HCT116 (cell line): Measurements from ENCODE around the gene SORL1. TPM values are rescaled to one million over a fixed set of nuclear protein-coding genes. Genes with fewer than 3 reads are reported as not detected.

Experiments used
- ATAC-seq: fragments of 200-7000 bp; cut with Tn5 transposase; 2 replicates; pipeline ENCODE4 v1.9.1; 2020; ENCODE audit warnings: mild to moderate bottlenecking, moderate library complexity
- BruUV-seq: library from RNA; stranded (reverse); fragments of 400-500 nt; replicated peaks from 2 replicates; lab custom pipeline; 2021; lab: Mats Ljungman, UMichigan
- CTCF ChIA-PET: fragments of 300-600 bp; sonication (Branson Sonifier 250); formaldehyde crosslinking; loops from one replicate; lab custom pipeline; 2021; ENCODE audit warnings: antibody characterized with exemption; lab: Charles Lee
- POLR2A ChIA-PET: fragments of 300-600, 350-600 bp; sonication (Branson Sonifier 250); formaldehyde crosslinking; loops from one replicate; lab custom pipeline; 2021; ENCODE audit warnings: antibody characterized with exemption; lab: Charles Lee
- RAD21 ChIA-PET, 2 experiments: fragments of 300-600 bp; sonication (Branson Sonifier 250); formaldehyde crosslinking; loops; one replicate each; lab custom pipeline; 2023; ENCODE audit warnings: low total read pairs in 2 of 2; ENCODE audit not compliant: uncharacterized antibody in 2 of 2, unreplicated experiment in 2 of 2, low non-redundant PET in 1 of 2; lab: Charles Lee
- DNase-seq: peaks from one replicate; pipeline ENCODE4 v3.0.0-alpha.2; 2010; ENCODE audit warnings: low read depth, low spot score
- H2AFZ ChIP-seq: fragments of 200-600 bp; shearing (Covaris generic), sonication (generic); 2 replicates; pipeline ENCODE4 v1.6.1; 2017; ENCODE audit warnings: low read depth, mixed run types, mixed read lengths, antibody characterized with exemption, low read length; ENCODE audit not compliant: poor library complexity, severe bottlenecking
- H3K27ac ChIP-seq: 2 replicates; pipeline ENCODE4 v1.5.1; 2012; ENCODE audit warnings: low read depth, low read length
- H3K27me3 ChIP-seq: fragments of 200-600 bp; sonication (generic); 2 replicates; pipeline ENCODE4 v1.6.1; 2016; ENCODE audit warnings: mixed run types, low read length, mixed read lengths; ENCODE audit not compliant: insufficient read depth
- H3K36me3 ChIP-seq, 2 experiments: fragments of 200-500 bp in 1 of 2; fragments of 200-600 bp in 1 of 2; sonication (Bioruptor generic) in 1 of 2; sonication (generic) in 1 of 2; 2 replicates each; pipeline versions ENCODE4 v1.5.1 to v1.6.1; 2014 to 2016; ENCODE audit warnings: low read length in 2 of 2, inconsistent platforms in 1 of 2, mixed read lengths in 1 of 2, mixed run types in 1 of 2; ENCODE audit not compliant: insufficient read depth in 2 of 2, control insufficient read depth in 1 of 2
- H3K4me1 ChIP-seq, 2 experiments: fragments of 200-600 bp in 1 of 2; sonication (generic) in 1 of 2; 2 replicates each; pipeline versions ENCODE4 v1.5.1 to v1.6.1; 2012 to 2017; ENCODE audit warnings: low read length in 2 of 2, inconsistent platforms in 1 of 2, mild to moderate bottlenecking in 1 of 2, mixed read lengths in 1 of 2, mixed run types in 1 of 2, moderate library complexity in 1 of 2; ENCODE audit not compliant: insufficient read depth in 2 of 2, control insufficient read depth in 1 of 2
- H3K4me2 ChIP-seq: fragments of 200-600 bp; sonication (generic); 2 replicates; pipeline ENCODE4 v1.6.1; 2017; ENCODE audit warnings: mixed run types, low read length, mixed read lengths
- H3K4me3 ChIP-seq, 2 experiments: fragments of 200-600 bp in 1 of 2; sonication (generic) in 1 of 2; replicated peaks in 1 of 2; 2 replicates each; pipeline ENCODE4 v1.5.1; 2011 to 2016; ENCODE audit warnings: low read length in 2 of 2, control low read depth in 1 of 2, low read depth in 1 of 2, mild to moderate bottlenecking in 1 of 2, mixed read lengths in 1 of 2, mixed run types in 1 of 2
- H3K79me2 ChIP-seq: fragments of 200-600 bp; sonication (generic); 2 replicates; pipeline ENCODE4 v1.6.1; 2017; ENCODE audit warnings: mild to moderate bottlenecking, mixed run types, low read length, moderate library complexity, mixed read lengths; ENCODE audit not compliant: insufficient read depth
- H3K9ac ChIP-seq: fragments of 200-600 bp; sonication (generic); 2 replicates; pipeline ENCODE4 v1.6.1; 2016; ENCODE audit warnings: low read length, mixed read lengths
- H3K9me2 ChIP-seq: fragments of 200-600 bp; sonication (generic), shearing (Covaris generic); 2 replicates; pipeline ENCODE4 v1.6.1; 2017; ENCODE audit warnings: mixed run types, mild to moderate bottlenecking, moderate library complexity; ENCODE audit not compliant: insufficient read depth
- H3K9me3 ChIP-seq, 2 experiments: fragments of 200-500 bp in 1 of 2; fragments of 200-600 bp in 1 of 2; sonication (Bioruptor generic) in 1 of 2; sonication (generic) in 1 of 2; 2 replicates each; pipeline ENCODE4 v1.6.1; 2014 to 2017; ENCODE audit warnings: low read length in 2 of 2, mixed read lengths in 2 of 2, inconsistent platforms in 1 of 2, low read depth in 1 of 2, mild to moderate bottlenecking in 1 of 2, mixed run types in 1 of 2, moderate library complexity in 1 of 2; ENCODE audit not compliant: control insufficient read depth in 1 of 2, insufficient read depth in 1 of 2
- H4K20me1 ChIP-seq: fragments of 200-600 bp; sonication (generic), shearing (Covaris generic); 2 replicates; pipeline ENCODE4 v1.6.1; 2017; ENCODE audit warnings: mixed run types, mild to moderate bottlenecking, moderate library complexity; ENCODE audit not compliant: insufficient read depth
- CBX3 ChIP-seq: IDR thresholded peaks from 2 replicates; pipeline ENCODE4 v1.6.1; 2012; ENCODE audit warnings: low read depth
- EGR1 ChIP-seq: IDR thresholded peaks from 2 replicates; pipeline ENCODE4 v1.6.1; 2012; ENCODE audit warnings: low read depth
- EZH2 ChIP-seq: fragments of 200-600 bp; sonication (generic); IDR thresholded peaks from 2 replicates; pipeline ENCODE4 v1.6.1; 2017; ENCODE audit warnings: antibody characterized with exemption, mixed run types
- JUND ChIP-seq: IDR thresholded peaks from 2 replicates; pipeline ENCODE4 v1.6.1; 2012
- POLR2AphosphoS5 ChIP-seq: IDR thresholded peaks from 2 replicates; pipeline ENCODE4 v1.6.1; 2011; ENCODE audit warnings: mild to moderate bottlenecking, low read depth, low read length, moderate library complexity
- SIN3A ChIP-seq: IDR thresholded peaks from 2 replicates; pipeline ENCODE4 v1.6.1; 2012; ENCODE audit warnings: low read depth
- SP1 ChIP-seq: IDR thresholded peaks from 2 replicates; pipeline ENCODE4 v1.6.1; 2012; ENCODE audit warnings: low read depth
- SRF ChIP-seq: IDR thresholded peaks from 2 replicates; pipeline ENCODE4 v1.6.1; 2012; ENCODE audit warnings: low read depth
- TCF7L2 ChIP-seq: IDR thresholded peaks from 2 replicates; pipeline ENCODE4 v1.7.0; 2011; ENCODE audit warnings: borderline replicate concordance, inconsistent platforms; ENCODE audit not compliant: insufficient read depth, insufficient read length; ENCODE audit errors: extremely low read depth
- YY1 ChIP-seq: IDR thresholded peaks from 2 replicates; pipeline ENCODE4 v1.6.1; 2011; ENCODE audit warnings: low read length, low read depth, moderate library complexity, mild to moderate bottlenecking; ENCODE audit not compliant: insufficient replicate concordance; ENCODE audit errors: extremely low read depth
- ZFX ChIP-seq: fragments of 450-650 bp; IDR thresholded peaks from 2 replicates; pipeline ENCODE4 v1.6.1; 2017
- intact Hi-C: fragments of 100-400 bp; cut with micrococcal nuclease; formaldehyde crosslinking; loops from 2 replicates; pipeline ENCODE4 v1.10.0; 2022
- total RNA-seq: library from RNA; stranded (reverse); gene quantifications from one replicate; pipeline ENCODE4 v1.2.1, GENCODE V29; 2021; ENCODE audit not compliant: unreplicated experiment
- TF ChIP-seq, protein P1 (sequence below), 3 experiments: fragments of 200-600 bp in 1 of 3; sonication (generic) in 1 of 3; IDR thresholded peaks in 2 of 3; conservative IDR thresholded peaks in 1 of 3; 2 replicates each; pipeline ENCODE4 v1.5.1; 2012 to 2017; ENCODE audit warnings: low read depth in 2 of 3, low read length in 2 of 3, antibody characterized with exemption in 1 of 3, borderline replicate concordance in 1 of 3, control low read depth in 1 of 3, mild to moderate bottlenecking in 1 of 3, mixed read lengths in 1 of 3, mixed run types in 1 of 3, moderate library complexity in 1 of 3; ENCODE audit not compliant: insufficient read depth in 1 of 3
- TF ChIP-seq, protein P2 (sequence below): IDR thresholded peaks from 2 replicates; pipeline ENCODE4 v1.6.1; 2012

The SORL1 gene
- total RNA-seq, 1 experiment from 2014 or later: 17.4 TPM

DNA sequence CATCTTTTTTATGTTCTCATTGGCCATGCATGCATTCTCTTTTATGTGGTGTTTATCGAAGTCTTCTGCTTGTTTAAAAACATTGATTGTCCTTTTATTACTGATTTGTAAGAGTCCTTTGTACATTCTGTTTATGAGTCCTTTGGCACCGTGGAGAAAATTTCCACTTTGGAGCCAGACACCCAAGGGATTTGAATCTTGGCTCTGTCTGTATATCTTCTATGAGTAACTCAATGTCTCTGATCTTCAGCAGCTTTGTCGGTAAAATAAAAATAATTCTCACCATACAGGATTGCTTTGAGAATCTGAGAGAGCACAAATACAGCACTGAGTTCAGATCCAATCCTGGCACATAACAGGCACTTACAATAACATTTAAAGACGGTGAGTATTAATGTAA is 12.8 kb upstream of the SORL1 start:
- Histone ChIP-seq H3K9me2 (no peaks in the 10 kb centered on the region), H3K27ac (no peak overlapping the region), H3K4me2 (no peak overlapping the region), H3K79me2 (no peaks in the 10 kb centered on the region), H3K27me3 (peaks cover 22% of the 10 kb centered on the region; the same call in 1 of the 2 replicates), H3K9ac (no peak overlapping the region), H3K4me3 (no peak overlapping the region), H2AFZ (no peak overlapping the region), H4K20me1 (no peaks in the 10 kb centered on the region), H3K36me3 (no peaks in the 10 kb centered on the region), H3K9me3 (no peaks in the 10 kb centered on the region), H3K4me1 (no peaks in the 10 kb centered on the region)
- TF ChIP-seq CBX3 (no peak), JUND (no peak), ZFX (no peak), YY1 (no peak), POLR2AphosphoS5 (no peak), EGR1 (no peak), TCF7L2 (no peak)
- TF ChIP-seq, protein P1, sequence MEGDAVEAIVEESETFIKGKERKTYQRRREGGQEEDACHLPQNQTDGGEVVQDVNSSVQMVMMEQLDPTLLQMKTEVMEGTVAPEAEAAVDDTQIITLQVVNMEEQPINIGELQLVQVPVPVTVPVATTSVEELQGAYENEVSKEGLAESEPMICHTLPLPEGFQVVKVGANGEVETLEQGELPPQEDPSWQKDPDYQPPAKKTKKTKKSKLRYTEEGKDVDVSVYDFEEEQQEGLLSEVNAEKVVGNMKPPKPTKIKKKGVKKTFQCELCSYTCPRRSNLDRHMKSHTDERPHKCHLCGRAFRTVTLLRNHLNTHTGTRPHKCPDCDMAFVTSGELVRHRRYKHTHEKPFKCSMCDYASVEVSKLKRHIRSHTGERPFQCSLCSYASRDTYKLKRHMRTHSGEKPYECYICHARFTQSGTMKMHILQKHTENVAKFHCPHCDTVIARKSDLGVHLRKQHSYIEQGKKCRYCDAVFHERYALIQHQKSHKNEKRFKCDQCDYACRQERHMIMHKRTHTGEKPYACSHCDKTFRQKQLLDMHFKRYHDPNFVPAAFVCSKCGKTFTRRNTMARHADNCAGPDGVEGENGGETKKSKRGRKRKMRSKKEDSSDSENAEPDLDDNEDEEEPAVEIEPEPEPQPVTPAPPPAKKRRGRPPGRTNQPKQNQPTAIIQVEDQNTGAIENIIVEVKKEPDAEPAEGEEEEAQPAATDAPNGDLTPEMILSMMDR (IDR thresholded peaks at IDR 0.05 in 2 of 3, conservative IDR thresholded peaks at IDR 0.05 in 1 of 3; ENCODE audit: borderline replicate concordance in 1 of 3, insufficient read depth in 1 of 3, low read depth in 2 of 3, low read length in 2 of 3): no peak
- intact Hi-C loops: no loop called here
- CTCF ChIA-PET: no interaction called here
- DNase-seq (no peak), ATAC-seq (no peak)
- RAD21 ChIA-PET: no interaction called here
- BruUV-seq: no TSS peak
- POLR2A ChIA-PET: no interaction called here

DNA sequence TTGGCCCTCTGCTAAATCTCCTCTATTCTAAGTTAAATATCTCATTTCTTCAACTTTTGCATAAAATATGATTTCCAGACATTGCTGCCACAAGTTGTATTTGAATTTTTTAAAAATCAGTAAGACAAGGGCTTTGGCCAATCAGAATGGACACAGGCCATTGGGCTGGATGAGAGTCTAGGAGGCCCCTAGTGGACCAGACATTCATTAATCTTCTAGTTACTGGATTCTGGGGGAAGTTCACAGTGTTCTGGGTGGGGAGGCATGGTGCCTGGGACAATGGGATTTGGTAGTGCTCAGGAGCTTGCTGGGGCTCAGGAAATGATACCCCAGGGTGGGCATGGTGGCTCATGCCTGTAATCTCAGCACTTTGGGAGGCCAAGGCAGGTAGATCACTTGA is 12.4 kb upstream of the SORL1 start:
- CTCF ChIA-PET: no interaction called here
- no TSS peak for BruUV-seq
- no peak overlapping the region for H3K27ac ChIP-seq
- no peak overlapping the region for H3K9ac ChIP-seq
- ATAC-seq (peak; percentile 74), DNase-seq (no peak)
- no peaks in the 10 kb centered on the region for H3K9me2 ChIP-seq
- TF ChIP-seq EZH2 (no peak), SP1 (no peak), SIN3A (no peak), TCF7L2 (no peak), YY1 (no peak), SRF (no peak), ZFX (no peak)
- TF ChIP-seq, protein P2, sequence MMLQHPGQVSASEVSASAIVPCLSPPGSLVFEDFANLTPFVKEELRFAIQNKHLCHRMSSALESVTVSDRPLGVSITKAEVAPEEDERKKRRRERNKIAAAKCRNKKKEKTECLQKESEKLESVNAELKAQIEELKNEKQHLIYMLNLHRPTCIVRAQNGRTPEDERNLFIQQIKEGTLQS: no peak
- RAD21 ChIA-PET: no interaction called here
- no peaks in the 10 kb centered on the region for H3K36me3 ChIP-seq
- no peak overlapping the region for H3K4me2 ChIP-seq
- intact Hi-C loops: no loop called here
- no peaks in the 10 kb centered on the region for H3K9me3 ChIP-seq
- no peaks in the 10 kb centered on the region for H3K79me2 ChIP-seq
- POLR2A ChIA-PET: no interaction called here
- peaks cover 22% of the 10 kb centered on the region; the same call in 1 of the 2 replicates for H3K27me3 ChIP-seq
- H2AFZ ChIP-seq: no peak overlapping the region
- no peaks in the 10 kb centered on the region for H3K4me1 ChIP-seq
- H3K4me3 ChIP-seq: no peak overlapping the region
- H4K20me1 ChIP-seq: no peaks in the 10 kb centered on the region
